Activated T-cell treated with anti-CD3 and anti-CD28 coated beads, Interleukin-2, amount 50 U/mL, for 72 hours (primary cell): Measurements from ENCODE around the gene TNNT2. TPM values are rescaled to one million over a fixed set of nuclear protein-coding genes. Genes with fewer than 3 reads are reported as not detected.

ENCODE experiments used
- ATAC-seq, 2 donors: fragments of 150-1000 bp; cut with Tn5 transposase; replicated peaks in 1 of 2; 2 replicates each; pipeline ENCODE4 v1.10.0; 2021; ENCODE audit warnings: moderate library complexity in 2 of 2, mild to moderate bottlenecking in 1 of 2
- DNase-seq, 2 donors: peaks; one replicate each; pipeline ENCODE4 v3.0.0; 2021 to 2022; ENCODE audit warnings: mixed read lengths in 1 of 2
- H3K27ac Mint-ChIP-seq: one replicate; pipeline ENCODE4 v1.8.0; 2022; ENCODE audit warnings: mild to moderate bottlenecking, moderate library complexity, mixed read lengths
- H3K27me3 Mint-ChIP-seq: one replicate; pipeline ENCODE4 v1.8.0; 2022; ENCODE audit warnings: low read depth, mixed read lengths
- H3K36me3 Mint-ChIP-seq, 2 donors: one replicate each; pipeline ENCODE4 v1.8.0; 2022; ENCODE audit warnings: mixed read lengths in 2 of 2, mild to moderate bottlenecking in 1 of 2; ENCODE audit not compliant: insufficient read depth in 2 of 2
- H3K4me1 Mint-ChIP-seq: one replicate; pipeline ENCODE4 v1.8.0; 2022; ENCODE audit warnings: low read depth, mixed read lengths
- H3K4me3 Mint-ChIP-seq, 2 donors: one replicate each; pipeline ENCODE4 v1.8.0; 2022; ENCODE audit warnings: mild to moderate bottlenecking in 2 of 2, mixed read lengths in 2 of 2, moderate library complexity in 2 of 2
- H3K9me3 Mint-ChIP-seq, 2 donors: one replicate each; pipeline ENCODE4 v1.8.0; 2022; ENCODE audit warnings: mixed read lengths in 2 of 2
- total RNA-seq, 2 donors: library from RNA; stranded (reverse); gene quantifications; one replicate each; pipeline ENCODE4 v1.2.3, GENCODE V29; 2022

TNNT2 gene
- total RNA-seq, 2 donors from 2014 or later, result not detected

- peaks cover 1% of the 10 kb centered on the region in 2 donors for H3K9me3 Mint-ChIP-seq
- H3K4me3 Mint-ChIP-seq, result no peak overlapping the region
- ATAC-seq (no peak), DNase-seq (no peak)
- no peak overlapping the region for H3K27ac Mint-ChIP-seq
- peaks cover 14% of the 10 kb centered on the region for H3K27me3 Mint-ChIP-seq
- H3K36me3 Mint-ChIP-seq, result no peaks in the 10 kb centered on the region
- H3K4me1 Mint-ChIP-seq, result no peaks in the 10 kb centered on the region
These were observed 33.0 kb downstream of the TNNT2 start for GRCh38 chr1:201344206-201345080.

- Mint-ChIP-seq H3K27me3 (peaks cover 6% of the 10 kb centered on the region), H3K9me3 (peaks cover 1% of the 10 kb centered on the region in 2 donors), H3K36me3 (no peaks in the 10 kb centered on the region), H3K4me1 (no peaks in the 10 kb centered on the region), H3K4me3 (no peak overlapping the region), H3K27ac (no peak overlapping the region)
- DNase-seq, result no peak
- no peak for ATAC-seq
These were observed 36.1 kb downstream of the TNNT2 start for GRCh38 chr1:201341377-201341776.

- H3K4me3 Mint-ChIP-seq, result no peak overlapping the region
- DNase-seq (no peak), ATAC-seq (no peak)
- H3K4me1 Mint-ChIP-seq, result no peaks in the 10 kb centered on the region
- H3K27me3 Mint-ChIP-seq, result peaks cover 6% of the 10 kb centered on the region
- peaks cover 1% of the 10 kb centered on the region in 2 donors for H3K9me3 Mint-ChIP-seq
- no peak overlapping the region for H3K27ac Mint-ChIP-seq
- H3K36me3 Mint-ChIP-seq, result no peaks in the 10 kb centered on the region
These were observed 40.6 kb downstream of the TNNT2 start for GRCh38 chr1:201336711-201337450.

- DNase-seq (no peak), ATAC-seq (no peak)
- H3K4me1 Mint-ChIP-seq, result no peaks in the 10 kb centered on the region
- H3K27ac Mint-ChIP-seq, result no peak overlapping the region
- H3K4me3 Mint-ChIP-seq, result no peak overlapping the region
- peaks cover 6% of the 10 kb centered on the region for H3K27me3 Mint-ChIP-seq
- H3K36me3 Mint-ChIP-seq, result no peaks in the 10 kb centered on the region
- no peaks in the 10 kb centered on the region for H3K9me3 Mint-ChIP-seq
These were observed 41.6 kb downstream of the TNNT2 start for GRCh38 chr1:201335901-201336300.

- ATAC-seq (no peak), DNase-seq (no peak)
- Mint-ChIP-seq H3K9me3 (no peaks in the 10 kb centered on the region), H3K4me3 (no peak overlapping the region), H3K27ac (no peak overlapping the region), H3K4me1 (no peaks in the 10 kb centered on the region), H3K36me3 (no peaks in the 10 kb centered on the region), H3K27me3 (peaks cover 6% of the 10 kb centered on the region)
These were observed 42.2 kb downstream of the TNNT2 start for GRCh38 chr1:201335174-201335870.

- DNase-seq, result no peak
- Mint-ChIP-seq H3K4me1 (no peaks in the 10 kb centered on the region), H3K9me3 (no peaks in the 10 kb centered on the region), H3K36me3 (no peaks in the 10 kb centered on the region), H3K27ac (no peak overlapping the region), H3K4me3 (no peak overlapping the region), H3K27me3 (peaks cover 6% of the 10 kb centered on the region)
- ATAC-seq, result no peak
These were observed 42.9 kb downstream of the TNNT2 start for GRCh38 chr1:201334325-201335173.

- H3K4me1 Mint-ChIP-seq, result no peaks in the 10 kb centered on the region
- no peak overlapping the region for H3K27ac Mint-ChIP-seq
- H3K4me3 Mint-ChIP-seq, result no peak overlapping the region
- H3K9me3 Mint-ChIP-seq, result no peaks in the 10 kb centered on the region
- no peaks in the 10 kb centered on the region for H3K27me3 Mint-ChIP-seq
- DNase-seq (no peak), ATAC-seq (no peak)
- no peaks in the 10 kb centered on the region for H3K36me3 Mint-ChIP-seq
These were observed 44.7 kb downstream of the TNNT2 start for GRCh38 chr1:201332616-201333335.

- Mint-ChIP-seq H3K9me3 (no peaks in the 10 kb centered on the region), H3K4me1 (no peaks in the 10 kb centered on the region), H3K4me3 (no peak overlapping the region), H3K36me3 (no peaks in the 10 kb centered on the region), H3K27ac (no peak overlapping the region), H3K27me3 (no peaks in the 10 kb centered on the region)
- ATAC-seq, result no peak
- DNase-seq, result no peak
These were observed 45.5 kb downstream of the TNNT2 start for GRCh38 chr1:201332021-201332420.

- ATAC-seq (no peak), DNase-seq (no peak)
- Mint-ChIP-seq H3K36me3 (no peaks in the 10 kb centered on the region), H3K27me3 (no peaks in the 10 kb centered on the region), H3K4me3 (no peak overlapping the region), H3K27ac (no peak overlapping the region), H3K9me3 (no peaks in the 10 kb centered on the region), H3K4me1 (no peaks in the 10 kb centered on the region)
These were observed 46.3 kb downstream of the TNNT2 start for GRCh38 chr1:201331166-201331565.

- no peak for DNase-seq
- Mint-ChIP-seq H3K27me3 (no peaks in the 10 kb centered on the region), H3K27ac (no peak overlapping the region), H3K9me3 (no peaks in the 10 kb centered on the region), H3K36me3 (no peaks in the 10 kb centered on the region), H3K4me3 (no peak overlapping the region), H3K4me1 (no peaks in the 10 kb centered on the region)
- no peak for ATAC-seq
These were observed 46.9 kb downstream of the TNNT2 start for GRCh38 chr1:201330541-201330940.

- Mint-ChIP-seq H3K9me3 (no peaks in the 10 kb centered on the region), H3K27me3 (no peaks in the 10 kb centered on the region), H3K4me3 (no peak overlapping the region), H3K27ac (no peak overlapping the region), H3K36me3 (no peaks in the 10 kb centered on the region), H3K4me1 (no peaks in the 10 kb centered on the region)
- no peak for DNase-seq
- no peak for ATAC-seq
These were observed 47.7 kb downstream of the TNNT2 start for GRCh38 chr1:201329801-201330200.

- H3K36me3 Mint-ChIP-seq, result no peaks in the 10 kb centered on the region
- H3K27me3 Mint-ChIP-seq, result no peaks in the 10 kb centered on the region
- no peaks in the 10 kb centered on the region for H3K4me1 Mint-ChIP-seq
- no peak overlapping the region for H3K4me3 Mint-ChIP-seq
- ATAC-seq, result no peak
- H3K27ac Mint-ChIP-seq, result no peak overlapping the region
- no peak for DNase-seq
- no peaks in the 10 kb centered on the region for H3K9me3 Mint-ChIP-seq
These were observed 48.2 kb downstream of the TNNT2 start for GRCh38 chr1:201329286-201329685.
